ENCODE measurements around the gene BLOC1S1. TPM values are rescaled to one million over a fixed set of nuclear protein-coding genes. Genes with fewer than 3 reads are reported as not detected.
A peak's percentile ranks its signal among the peaks of the same experiment; 100 is the strongest.

Gene BLOC1S1
- total RNA-seq, 4 donors from 2014 or later = 158 to 494 (median 381) TPM

DNA sequence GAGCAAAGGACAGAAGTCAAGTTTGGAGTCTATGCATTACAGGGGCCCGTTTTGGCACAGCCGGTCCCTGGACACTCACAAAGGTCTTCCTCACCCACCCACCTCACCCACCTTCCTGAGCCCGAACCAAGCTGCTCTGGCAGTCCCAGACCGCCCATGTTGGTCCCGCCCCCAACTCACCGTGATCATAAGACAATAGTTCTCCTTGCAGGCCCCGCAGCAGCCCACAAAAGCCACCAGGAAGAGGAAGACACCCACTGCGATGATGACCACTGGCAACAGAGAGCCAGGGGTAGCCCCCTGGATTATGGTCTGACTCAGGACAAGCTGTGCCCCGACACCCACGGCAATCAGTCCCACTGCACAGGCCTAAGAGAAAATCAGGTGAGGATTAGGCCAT lies 11.1 kb downstream of the BLOC1S1 start:
- intact Hi-C loops (cut with DNase I; ENCODE audit: low total_unique reads) (no loop called here), in situ Hi-C loops (cut with MboI; ENCODE audit: low pct_ligation_motif_present in 1 of 4, low pct_unique_long_range_greater_than_20kb in 1 of 4, low sequenced_read_pairs in 3 of 4) (loop anchor here in 1 of 4 donors (10.0 kb wide), 1 partner anchor 388 kb away; the partner anchor contains the start of genes RPL41 and ZC3H10)
- H3K36me3 ChIP-seq = no peaks in the 10 kb centered on the region
- DNase-seq = no peak
- H3K27ac ChIP-seq = peak overlapping the region; percentile 96 to 99 (median 98)
- peak overlapping the region in 3 of 4 donors; percentile 87 to 93 (median 92) for H3K4me3 ChIP-seq
- peaks cover 33 to 79% (median 56%) of the 10 kb centered on the region in 4 donors for H3K4me1 ChIP-seq
- TF ChIP-seq EP300 (IDR thresholded peaks at IDR 0.05; ENCODE audit: low read depth) = no peak
- TF ChIP-seq POLR2A (IDR thresholded peaks at IDR 0.05) = no peak
- TF ChIP-seq, protein P1, sequence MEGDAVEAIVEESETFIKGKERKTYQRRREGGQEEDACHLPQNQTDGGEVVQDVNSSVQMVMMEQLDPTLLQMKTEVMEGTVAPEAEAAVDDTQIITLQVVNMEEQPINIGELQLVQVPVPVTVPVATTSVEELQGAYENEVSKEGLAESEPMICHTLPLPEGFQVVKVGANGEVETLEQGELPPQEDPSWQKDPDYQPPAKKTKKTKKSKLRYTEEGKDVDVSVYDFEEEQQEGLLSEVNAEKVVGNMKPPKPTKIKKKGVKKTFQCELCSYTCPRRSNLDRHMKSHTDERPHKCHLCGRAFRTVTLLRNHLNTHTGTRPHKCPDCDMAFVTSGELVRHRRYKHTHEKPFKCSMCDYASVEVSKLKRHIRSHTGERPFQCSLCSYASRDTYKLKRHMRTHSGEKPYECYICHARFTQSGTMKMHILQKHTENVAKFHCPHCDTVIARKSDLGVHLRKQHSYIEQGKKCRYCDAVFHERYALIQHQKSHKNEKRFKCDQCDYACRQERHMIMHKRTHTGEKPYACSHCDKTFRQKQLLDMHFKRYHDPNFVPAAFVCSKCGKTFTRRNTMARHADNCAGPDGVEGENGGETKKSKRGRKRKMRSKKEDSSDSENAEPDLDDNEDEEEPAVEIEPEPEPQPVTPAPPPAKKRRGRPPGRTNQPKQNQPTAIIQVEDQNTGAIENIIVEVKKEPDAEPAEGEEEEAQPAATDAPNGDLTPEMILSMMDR (IDR thresholded peaks at IDR 0.05) = no peak
- no peak for TF ChIP-seq POLR2AphosphoS5 (IDR thresholded peaks at IDR 0.05)
- H3K27me3 ChIP-seq = no peaks in the 10 kb centered on the region
- 43% methylated on average over 10 of the region's 10 CpGs; no CpG with 5 or more reads in 1 of the 2 donors for WGBS, 2 donors (ENCODE audit: low coverage in 1 of 2)
- no peaks in the 10 kb centered on the region for H3K9me3 ChIP-seq

DNA sequence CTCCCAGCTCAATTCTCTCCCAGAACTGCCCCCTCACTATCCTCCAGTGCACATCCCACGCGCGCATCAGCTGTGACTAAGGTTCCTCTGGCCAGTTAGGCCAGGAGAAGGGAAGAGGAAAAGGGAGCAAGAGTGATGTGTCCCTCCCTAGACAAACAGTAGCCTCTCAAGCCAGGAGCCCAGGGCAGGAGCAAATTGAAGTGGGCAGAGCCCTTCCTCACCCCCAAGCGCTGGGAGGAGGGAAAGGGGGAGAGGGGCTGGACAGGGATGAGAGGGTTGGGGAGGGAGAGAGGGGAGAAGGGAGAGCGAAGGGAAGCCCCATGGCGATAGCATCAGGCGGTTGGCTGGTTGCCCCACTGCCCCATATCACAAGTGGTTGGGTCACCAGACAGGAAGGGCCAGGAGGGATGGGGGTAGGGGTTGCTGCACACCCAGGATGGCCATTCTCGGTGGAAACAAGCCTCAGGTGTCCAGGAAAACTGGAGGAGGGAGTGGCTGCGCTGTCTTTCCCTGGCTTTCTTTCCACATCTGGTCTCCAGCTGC lies 11.9 kb downstream of the BLOC1S1 start:
- Histone ChIP-seq H3K27me3 (no peaks in the 10 kb centered on the region), H3K4me3 (peak overlapping the region; percentile 87 to 99 (median 92)), H3K4me1 (peaks cover 33 to 72% (median 49%) of the 10 kb centered on the region in 4 donors), H3K27ac (peak overlapping the region; percentile 96 to 99 (median 98)), H3K9me3 (no peaks in the 10 kb centered on the region), H3K36me3 (no peaks in the 10 kb centered on the region)
- TF ChIP-seq POLR2A (IDR thresholded peaks at IDR 0.05) (peak; percentile 20), POLR2AphosphoS5 (IDR thresholded peaks at IDR 0.05) (peak; percentile 3 to 8 (median 5))
- TF ChIP-seq, protein P1 (IDR thresholded peaks at IDR 0.05) = no peak
- WGBS, 2 donors (ENCODE audit: low coverage in 1 of 2) = 12 to 13% methylated on average over 3 to 9 of the region's 9 CpGs
- peak; percentile 59 for DNase-seq
- in situ Hi-C loops (cut with MboI; ENCODE audit: low pct_ligation_motif_present in 1 of 4, low pct_unique_long_range_greater_than_20kb in 1 of 4, low sequenced_read_pairs in 3 of 4) (loop anchor here in 1 of 4 donors (10.0 kb wide), 1 partner anchor 387 kb away; the partner anchor contains the start of genes RPL41 and ZC3H10), intact Hi-C loops (cut with DNase I; ENCODE audit: low total_unique reads) (no loop called here)

DNA sequence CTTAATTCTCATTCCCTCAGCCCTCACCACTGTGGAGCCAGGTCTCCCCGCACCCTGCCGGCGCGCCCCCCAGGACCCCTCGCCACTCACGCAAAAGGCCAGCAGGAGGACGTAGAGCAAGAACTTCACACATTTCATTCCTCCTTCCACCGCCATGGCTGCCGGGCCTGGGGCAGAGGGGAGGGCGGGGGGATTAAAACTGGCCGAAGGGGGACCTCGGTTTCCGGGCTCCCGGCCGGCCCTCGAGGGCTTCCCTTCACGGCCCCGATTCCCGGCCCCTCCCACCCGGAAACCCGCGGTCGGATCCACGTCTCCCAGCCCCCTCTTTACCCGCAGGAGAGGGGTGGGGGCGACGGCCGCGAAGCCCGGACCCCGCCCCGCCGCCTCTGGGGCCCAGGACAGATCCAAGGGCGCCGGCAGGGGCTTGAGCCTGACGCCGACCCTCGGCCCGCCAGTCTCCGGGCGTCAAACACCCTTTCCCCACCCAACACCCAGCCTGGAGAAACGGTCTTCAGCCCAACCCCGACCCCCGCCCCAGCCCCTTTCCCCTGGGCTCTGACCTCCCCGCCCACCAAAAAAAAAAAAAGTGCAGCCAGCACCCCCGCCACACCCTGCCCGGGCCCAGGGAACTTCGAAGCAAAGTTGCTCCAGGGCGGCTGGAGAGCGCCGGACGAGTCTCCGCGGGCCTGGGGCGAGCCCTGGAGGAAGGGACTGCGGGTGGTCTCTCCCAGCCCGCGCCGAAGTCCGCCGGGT lies 12.5 kb downstream of the BLOC1S1 start:
- 1% methylated on average over 49 of the region's 61 CpGs; no CpG with 5 or more reads in 1 of the 2 donors for WGBS, 2 donors (ENCODE audit: low coverage in 1 of 2)
- Histone ChIP-seq H3K9me3 (no peaks in the 10 kb centered on the region), H3K4me3 (peak overlapping the region; percentile 87 to 99 (median 92)), H3K4me1 (peaks cover 31 to 65% (median 45%) of the 10 kb centered on the region in 4 donors), H3K27ac (peak overlapping the region; percentile 96 to 99 (median 98)), H3K36me3 (no peaks in the 10 kb centered on the region), H3K27me3 (no peaks in the 10 kb centered on the region)
- peak; percentile 81 for DNase-seq
- in situ Hi-C loops (cut with MboI; ENCODE audit: low pct_ligation_motif_present in 1 of 4, low pct_unique_long_range_greater_than_20kb in 1 of 4, low sequenced_read_pairs in 3 of 4) (loop anchor here in 1 of 4 donors (10.0 kb wide), 1 partner anchor 386 kb away; the partner anchor contains the start of genes RPL41 and ZC3H10), intact Hi-C loops (cut with DNase I; ENCODE audit: low total_unique reads) (no loop called here)
- TF ChIP-seq POLR2AphosphoS5 (IDR thresholded peaks at IDR 0.05) = peak in 1 of 3 donors; percentile 3
- no peak for TF ChIP-seq POLR2A (IDR thresholded peaks at IDR 0.05)

DNA sequence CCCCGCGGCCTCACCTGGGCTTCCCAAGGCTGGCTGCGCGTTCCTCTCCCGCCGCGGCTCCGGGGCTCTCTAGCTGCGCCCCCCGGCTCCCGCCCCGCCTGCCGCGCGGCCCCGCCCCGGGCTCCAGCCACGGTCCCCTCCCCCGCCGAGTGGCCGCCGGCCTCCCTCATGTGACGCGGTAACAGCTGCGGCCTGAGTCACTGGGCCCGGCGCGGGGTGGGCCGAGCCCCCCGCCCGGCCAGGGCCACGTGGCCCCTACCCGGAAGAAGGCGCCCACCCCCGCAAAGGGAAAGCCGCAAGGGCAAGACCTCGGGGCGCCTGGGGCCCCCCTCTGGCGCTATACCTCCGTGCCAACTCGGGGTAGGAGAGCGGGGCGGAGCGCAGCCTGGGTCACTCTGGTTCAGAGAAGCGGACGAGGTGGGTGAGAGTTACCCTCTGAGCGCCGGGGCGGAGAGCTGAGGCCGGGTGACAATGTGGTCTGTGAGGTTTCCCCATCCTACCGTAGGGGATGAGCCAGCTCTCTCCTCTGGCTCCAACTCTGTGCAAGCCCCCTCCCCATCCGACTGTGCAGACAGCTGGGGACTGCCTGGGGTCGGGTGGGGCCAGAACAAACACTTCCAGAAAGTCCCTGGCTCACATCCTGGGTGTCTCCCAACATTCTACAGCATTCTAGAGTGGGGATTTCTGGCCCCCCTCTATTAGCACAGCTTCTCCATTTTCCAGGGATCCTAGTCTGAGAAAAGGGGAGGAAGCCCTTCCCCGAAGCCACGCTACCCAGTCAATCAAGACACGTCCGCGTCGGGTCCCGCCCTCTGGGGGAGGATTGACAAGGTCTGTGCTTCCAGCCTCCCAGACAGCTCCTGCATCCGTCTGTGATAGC lies 13.3 kb downstream of the BLOC1S1 start, which contains the start of gene CD63:
Gene CD63 (minus strand): TSS at position 71 of the 880 bp plus-strand sequence. CDS start 668 bp downstream, outside the sequence.
- intact Hi-C loops (cut with DNase I; ENCODE audit: low total_unique reads) = no loop called here

More for the DNA sequence above, 13.3 kb downstream of the BLOC1S1 start, which contains the start of gene CD63:
- Histone ChIP-seq H3K27ac (peak within 1 kb of the TSS; percentile 96 to 99 (median 98)), H3K9me3 (no peaks in the 10 kb centered on the region), H3K4me3 (peak within 1 kb of the TSS; percentile 87 to 99 (median 92)), H3K27me3 (no peaks in the 10 kb centered on the region), H3K36me3 (no peaks in the 10 kb centered on the region), H3K4me1 (peaks cover 23 to 57% (median 39%) of the 10 kb centered on the region in 4 donors)
- DNase-seq = peak; percentile 92
- in situ Hi-C loops (cut with MboI; ENCODE audit: low pct_ligation_motif_present in 1 of 4, low pct_unique_long_range_greater_than_20kb in 1 of 4, low sequenced_read_pairs in 3 of 4) = loop anchor here in 1 of 4 donors (10.0 kb wide), 1 partner anchor 386 kb away; the partner anchor contains the start of genes RPL41 and ZC3H10
- WGBS, 2 donors (ENCODE audit: low coverage in 1 of 2) = 0% methylated on average over 1 to 33 of the region's 61 CpGs
- TF ChIP-seq, protein P1 (IDR thresholded peaks at IDR 0.05) = peak in 1 of 5 experiments; percentile 23
- TF ChIP-seq POLR2AphosphoS5 (IDR thresholded peaks at IDR 0.05) (peak; percentile 85 to 93 (median 88)), EP300 (IDR thresholded peaks at IDR 0.05; ENCODE audit: low read depth) (peak; percentile 56), POLR2A (IDR thresholded peaks at IDR 0.05) (peak; percentile 81)

Measured in transverse colon (tissue), 4 donors.